ENCODE results near the gene NDUFS3.

- TF ChIP-seq CTCF (IDR thresholded peaks at IDR 0.05), result no peak
- TF ChIP-seq POLR2A (IDR thresholded peaks at IDR 0.05), result peak in 1 of 2 donors; percentile 45
- no peak for TF ChIP-seq EP300 (IDR thresholded peaks at IDR 0.05)
Observed at GRCh38 chr11:47565340-47566148, 13.3 kb upstream of the NDUFS3 start, which contains the start of gene PTPMT1.
